GM19351 (cell line): Measurements from ENCODE around the gene JAK1.
A peak's percentile ranks its signal among the peaks of the same experiment; 100 is the strongest.

Experiments used
- ATAC-seq: cut with Tn5 transposase; IDR thresholded peaks from one replicate; pipeline ENCODE4 v1.9.1; 2021; ENCODE audit warnings: mild to moderate bottlenecking, moderate library complexity; ENCODE audit not compliant: unreplicated experiment

Gene JAK1

GRCh38 chr1:64894438-64895196, 71.7 kb downstream of the JAK1 start:
- no peak for ATAC-seq

DNA sequence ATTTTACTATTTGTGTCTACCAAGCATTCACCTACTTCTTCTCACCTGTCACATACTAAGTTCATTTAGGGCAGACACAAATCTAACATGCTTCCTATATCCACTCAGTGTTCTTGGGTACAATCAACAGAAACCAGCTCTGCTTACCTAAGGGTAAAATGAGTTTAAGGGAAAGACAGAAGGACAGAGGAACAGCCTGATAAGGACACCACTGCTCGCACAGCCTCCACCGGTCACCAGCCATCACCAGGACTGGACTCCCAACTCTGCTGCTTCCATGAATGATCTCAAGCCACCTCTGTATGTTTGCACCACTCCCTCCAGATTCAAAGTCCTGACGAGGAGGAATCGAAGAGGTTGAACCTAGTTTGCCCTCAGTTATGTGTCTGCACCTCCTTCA, 72.4 kb downstream of the JAK1 start:
- ATAC-seq, result no peak

- ATAC-seq, result no peak
Measured at GRCh38 chr1:64892576-64893573, 73.5 kb downstream of the JAK1 start.

DNA sequence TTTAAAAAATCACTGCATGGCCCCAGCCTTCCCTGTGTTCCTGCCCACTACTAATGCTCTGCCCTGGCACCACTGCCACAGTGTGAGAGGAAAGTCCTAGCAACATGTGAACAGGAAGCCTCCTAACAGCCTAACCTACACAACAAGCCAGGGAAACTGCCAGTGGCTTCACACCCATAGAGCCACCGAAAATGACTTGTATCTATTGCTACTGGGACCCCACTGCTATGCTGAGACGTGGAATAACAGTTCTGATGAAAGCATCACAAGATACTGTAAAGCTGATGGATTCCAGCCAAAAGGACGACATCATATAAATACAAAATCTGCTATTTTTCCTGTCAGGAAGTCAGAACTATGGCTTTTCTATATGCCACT, 74.9 kb downstream of the JAK1 start:
- ATAC-seq, result no peak

DNA sequence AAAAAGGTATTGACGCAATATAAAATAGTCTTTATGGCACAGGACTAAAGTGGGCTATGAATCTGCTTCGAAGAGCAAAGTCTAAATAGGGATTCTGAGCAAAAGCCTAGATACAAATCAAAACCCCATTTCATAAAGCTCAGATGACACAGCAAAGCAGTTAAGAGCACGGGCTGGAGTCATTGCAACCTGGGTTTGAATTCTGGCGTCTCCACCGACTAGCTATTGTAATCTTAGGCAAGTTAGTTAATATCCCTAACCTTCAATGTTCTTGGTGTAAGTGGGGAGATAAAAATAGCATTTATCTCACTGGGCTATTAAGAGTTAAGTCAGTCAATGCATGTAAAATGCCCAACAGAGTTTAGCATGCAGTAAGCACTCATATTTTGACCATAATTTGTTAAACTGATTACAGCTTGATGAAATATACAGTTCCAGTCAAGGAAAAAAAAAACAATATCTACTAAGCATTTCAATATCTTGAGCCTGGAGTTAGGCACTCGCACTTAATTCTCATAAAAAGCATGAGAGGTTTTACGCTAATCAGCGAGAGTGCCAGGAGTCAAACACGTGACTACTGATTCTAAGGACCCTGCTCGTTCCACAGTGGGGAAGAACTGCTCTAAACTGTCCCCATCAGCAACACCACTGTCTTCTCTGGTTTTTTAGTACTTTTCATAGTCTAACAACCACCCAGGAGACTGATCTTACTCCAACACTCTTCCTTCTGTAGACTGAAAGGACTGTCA, 75.5 kb downstream of the JAK1 start:
- no peak for ATAC-seq

GRCh38 chr1:64887689-64888217, 78.6 kb downstream of the JAK1 start:
- ATAC-seq, result no peak

- ATAC-seq, result no peak
Measured at GRCh38 chr1:64886877-64887276, 79.5 kb downstream of the JAK1 start.

DNA sequence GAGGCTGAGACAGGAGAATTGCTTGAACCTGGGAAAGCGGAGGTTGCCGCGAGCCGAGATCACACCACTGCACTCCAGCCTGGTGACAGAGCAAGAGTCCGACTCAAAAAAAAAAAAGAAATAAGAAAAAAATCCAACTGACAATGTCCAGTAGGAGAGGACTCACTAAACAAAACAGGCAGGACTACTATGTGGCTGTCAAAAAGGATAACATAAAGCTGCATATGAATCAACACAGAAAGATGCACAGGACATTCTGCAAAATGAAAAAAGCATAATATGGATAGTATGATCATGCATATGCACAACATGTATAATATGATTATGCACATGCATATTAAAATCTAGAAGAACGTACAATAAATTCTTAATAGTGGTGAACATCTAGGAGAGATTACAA, 80.7 kb downstream of the JAK1 start:
- no peak for ATAC-seq

- no peak for ATAC-seq
Measured at GRCh38 chr1:64884261-64885040, 81.9 kb downstream of the JAK1 start.

- ATAC-seq, result peak; percentile 95
Measured at GRCh38 chr1:64882574-64883255, 83.6 kb downstream of the JAK1 start.

GRCh38 chr1:64881281-64881680, 85.1 kb downstream of the JAK1 start:
- ATAC-seq, result peak; percentile 29

GRCh38 chr1:64880449-64880848, 85.9 kb downstream of the JAK1 start:
- no peak for ATAC-seq

DNA sequence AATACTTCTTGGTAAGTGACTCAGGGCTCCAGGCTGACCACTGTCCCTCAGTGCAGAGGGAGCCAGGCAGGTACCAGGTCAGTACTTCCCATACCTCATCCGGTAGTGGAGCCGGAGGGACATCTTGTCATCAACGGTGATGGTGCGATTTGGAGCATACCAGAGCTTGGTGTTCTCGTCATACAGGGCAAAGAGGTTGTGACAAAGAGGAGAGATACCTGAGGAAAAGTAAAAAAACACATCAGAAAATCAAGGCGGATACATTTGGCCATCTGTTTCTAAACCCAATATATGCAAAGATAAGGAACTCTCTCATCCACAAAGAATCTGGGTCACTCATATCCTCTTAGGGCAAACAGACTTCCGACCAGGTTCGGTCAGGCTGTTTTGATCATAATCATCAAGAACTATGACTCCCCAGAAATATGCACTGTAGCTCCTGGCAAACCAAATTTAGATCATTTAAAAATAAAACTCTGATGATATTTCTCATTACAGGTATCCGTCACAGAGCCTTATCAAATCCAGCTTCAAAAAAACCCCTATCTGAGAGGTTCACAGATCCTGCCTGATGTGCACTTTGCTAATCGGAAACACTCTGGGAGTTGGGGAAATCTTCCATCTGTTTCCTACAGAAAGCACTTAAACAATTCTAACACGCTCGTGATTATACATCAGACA, 87.3 kb downstream of the JAK1 start:
- no peak for ATAC-seq

GRCh38 chr1:64878090-64878489, 88.3 kb downstream of the JAK1 start:
- ATAC-seq, result no peak

GRCh38 chr1:64877598-64877997, 88.8 kb downstream of the JAK1 start:
- no peak for ATAC-seq

DNA sequence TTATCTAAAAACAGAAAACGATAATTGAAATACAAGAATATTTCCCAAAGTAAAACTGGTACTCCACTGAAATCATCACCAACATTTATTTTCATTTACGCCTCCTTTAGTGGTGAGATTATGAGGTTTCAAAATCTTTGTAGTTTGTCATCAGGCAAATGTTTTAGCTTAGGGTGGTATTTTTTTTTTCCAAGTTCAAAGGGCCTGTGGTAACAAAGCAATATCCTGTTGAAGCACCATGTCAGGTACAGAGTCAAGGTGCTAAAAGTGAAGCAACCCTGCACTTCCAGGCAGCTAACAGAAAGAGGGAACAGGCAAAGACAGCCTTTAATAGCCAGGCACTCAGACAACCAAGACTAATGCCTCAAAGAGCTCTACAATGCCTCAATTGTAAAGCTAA, 89.2 kb downstream of the JAK1 start:
- no peak for ATAC-seq

DNA sequence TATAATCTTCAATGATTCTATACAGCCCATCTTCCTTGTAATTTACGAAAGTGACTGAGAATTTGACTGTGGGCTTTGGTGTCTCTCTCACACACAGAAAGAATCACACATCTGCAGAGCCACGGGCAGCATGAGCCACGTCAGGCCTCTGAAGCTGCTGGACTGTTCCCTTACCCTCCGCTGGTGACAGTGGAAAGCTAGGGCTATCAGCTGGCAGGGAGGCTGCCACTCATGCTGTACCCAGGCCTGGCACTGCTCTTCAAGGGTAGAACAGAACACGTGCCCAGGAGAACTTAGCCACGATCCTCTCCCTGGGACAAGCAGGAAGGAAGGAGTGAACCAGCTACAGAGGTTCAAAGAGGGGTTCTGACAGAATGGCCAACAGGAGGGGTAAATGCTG, 90.7 kb downstream of the JAK1 start:
- ATAC-seq, result no peak

- no peak for ATAC-seq
Measured at GRCh38 chr1:64875101-64875500, 91.2 kb downstream of the JAK1 start.

- ATAC-seq, result no peak
Measured at GRCh38 chr1:64874666-64875065, 91.7 kb downstream of the JAK1 start.
